Aorta (tissue), 5 donors: Measurements from ENCODE around the gene MX2. TPM values are rescaled to one million over a fixed set of nuclear protein-coding genes. Genes with fewer than 3 reads are reported as not detected.

ENCODE experiments used
- ATAC-seq: fragments of 200-7000 bp; cut with Tn5 transposase; one replicate; pipeline ENCODE4 v1.9.1; 2022; ENCODE audit warnings: moderate library complexity; ENCODE audit not compliant: low FRiP score
- DNase-seq, 2 donors: peaks; one replicate each; pipeline ENCODE4 v3.0.0-alpha.2; 2020
- H3K27ac ChIP-seq, 2 donors: one replicate each; pipeline ENCODE4 v1.5.1; 2013; ENCODE audit warnings: low read length in 2 of 2, mild to moderate bottlenecking in 2 of 2, moderate library complexity in 2 of 2, control low read depth in 1 of 2, inconsistent platforms in 1 of 2, low read depth in 1 of 2
- H3K27me3 ChIP-seq, 2 donors: one replicate each; pipeline ENCODE4 v1.6.1; 2013; ENCODE audit warnings: control low read depth in 1 of 2, low read length in 1 of 2, mild to moderate bottlenecking in 1 of 2, moderate library complexity in 1 of 2; ENCODE audit not compliant: insufficient read depth in 2 of 2, control insufficient read depth in 1 of 2
- H3K36me3 ChIP-seq, 2 donors: one replicate each; pipeline ENCODE4 v1.6.1; 2013; ENCODE audit warnings: control low read depth in 1 of 2, low read length in 1 of 2, mild to moderate bottlenecking in 1 of 2; ENCODE audit not compliant: insufficient read depth in 2 of 2, control insufficient read depth in 1 of 2
- H3K4me1 ChIP-seq, 2 donors: one replicate each; pipeline ENCODE4 v1.6.1; 2013; ENCODE audit warnings: low read length in 2 of 2, control low read depth in 1 of 2, mild to moderate bottlenecking in 1 of 2, moderate library complexity in 1 of 2; ENCODE audit not compliant: insufficient read depth in 2 of 2, control insufficient read depth in 1 of 2
- H3K4me3 ChIP-seq, 2 donors: one replicate each; pipeline ENCODE4 v1.5.1; 2013; ENCODE audit warnings: low read length in 2 of 2, control low read depth in 1 of 2, mild to moderate bottlenecking in 1 of 2
- H3K9me3 ChIP-seq: one replicate; pipeline ENCODE4 v1.6.1; 2013; ENCODE audit warnings: mild to moderate bottlenecking, low read length; ENCODE audit not compliant: control insufficient read depth
- whole genome bisulfite sequencing, 2 donors: extraction: QIAGEN DNeasy Blood & Tissue Kit; methylation state at CpG; one replicate each; pipeline ENCODE4 v1.1.7; 2013; 5-methylcytosine and 5-hydroxymethylcytosine counted together
- intact Hi-C, 2 donors: fragments of 100-400 bp; cut with DNase I; formaldehyde crosslinking; loops; one replicate each; pipeline versions ENCODE4 v1.14.2 to v1.15.0; 2022
- polyA plus RNA-seq, 2 donors: library from polyadenylated mRNA; stranded (reverse); fragments of 200-250 nt; gene quantifications; one replicate each; pipeline ENCODE4 v1.2.3, GENCODE V29; 2013
- total RNA-seq, 2 donors: library from RNA; stranded (reverse); fragmentation: NEBNext Ultra II Directional; extraction: Animal tissue kit (Norgen Biotek cat#: 25700); gene quantifications; one replicate each; pipeline ENCODE4 v1.2.1, GENCODE V29; 2021
- donor health status: healthy with polysubstance abuse.
- donor health status: Bipolar disorder and iron deficiency.
- donor health status: DM: no; HTN: no; CAD: no.
- donor health status: DM: no; HTN: no; CAD: no.
- donor health status: DM: yes; HTN: yes; CAD: no.

The MX2 gene
- total and polyA plus RNA-seq, 4 donors, result 0.69 to 21.8 (median 12.5) TPM

DNA sequence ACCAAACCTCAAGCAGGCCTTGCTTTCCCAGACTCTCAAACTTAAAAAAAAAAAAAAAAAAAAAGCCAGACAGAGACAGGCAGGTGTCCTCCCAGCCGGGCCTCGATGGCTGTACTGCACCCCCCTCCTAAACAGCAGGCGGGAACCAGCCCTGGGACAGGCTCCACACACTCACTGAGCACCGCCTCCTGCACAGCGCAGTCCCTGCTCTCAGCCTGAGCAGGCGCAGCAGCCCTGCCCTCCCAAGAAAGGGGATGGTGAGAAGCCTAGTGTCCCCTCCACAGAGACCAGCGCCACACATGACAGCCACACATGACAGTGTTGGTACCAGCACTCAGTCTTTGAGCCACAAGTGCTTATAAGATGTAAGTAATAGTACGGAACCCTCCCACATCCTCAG is 11.9 kb downstream of the MX2 start:
- H3K4me3 ChIP-seq, result no peak overlapping the region
- no peaks in the 10 kb centered on the region for H3K27me3 ChIP-seq
- no peak overlapping the region for H3K27ac ChIP-seq
- 94 to 95% methylated on average over 8 of the region's 8 CpGs for WGBS, 2 donors
- DNase-seq, result peak in 1 of 2 donors; percentile 57
- intact Hi-C loops, result no loop called here
- no peaks in the 10 kb centered on the region for H3K4me1 ChIP-seq
- H3K36me3 ChIP-seq, result no peaks in the 10 kb centered on the region
- H3K9me3 ChIP-seq, result no peaks in the 10 kb centered on the region
- ATAC-seq, result no peak

DNA sequence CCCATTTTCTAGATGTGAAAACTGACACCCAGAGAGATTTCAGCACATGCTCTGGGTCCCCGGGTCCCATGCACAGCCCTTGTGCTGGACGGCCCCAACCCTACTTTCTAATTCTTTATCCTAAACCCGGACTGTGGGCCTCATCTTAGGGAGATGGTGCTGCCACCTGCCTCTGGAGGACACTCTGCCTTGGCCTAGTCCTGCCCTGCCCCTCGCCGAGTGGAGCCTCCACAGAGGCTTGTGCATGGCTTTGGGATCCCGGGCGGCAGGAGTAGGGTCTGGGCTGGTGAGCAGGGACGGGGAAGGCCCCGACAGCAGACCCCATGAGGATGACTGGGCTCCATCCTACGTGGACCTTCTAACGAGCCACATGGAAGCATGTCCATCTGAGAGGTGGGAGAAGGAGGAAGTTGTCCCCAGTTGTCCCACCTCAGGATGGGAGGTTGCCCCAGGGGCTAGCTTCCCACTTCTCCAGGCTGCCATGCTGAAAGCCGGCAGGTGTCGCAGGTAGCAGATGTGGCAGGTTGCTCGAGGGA is 12.4 kb downstream of the MX2 start:
- WGBS, 2 donors, result 94 to 97% methylated on average over 14 of the region's 14 CpGs
- Histone ChIP-seq H3K4me3 (no peak overlapping the region), H3K27ac (no peak overlapping the region), H3K4me1 (no peaks in the 10 kb centered on the region), H3K36me3 (no peaks in the 10 kb centered on the region), H3K9me3 (no peaks in the 10 kb centered on the region), H3K27me3 (no peaks in the 10 kb centered on the region)
- ATAC-seq (no peak), DNase-seq (peak in 1 of 2 donors; percentile 74)
- intact Hi-C loops, result no loop called here

DNA sequence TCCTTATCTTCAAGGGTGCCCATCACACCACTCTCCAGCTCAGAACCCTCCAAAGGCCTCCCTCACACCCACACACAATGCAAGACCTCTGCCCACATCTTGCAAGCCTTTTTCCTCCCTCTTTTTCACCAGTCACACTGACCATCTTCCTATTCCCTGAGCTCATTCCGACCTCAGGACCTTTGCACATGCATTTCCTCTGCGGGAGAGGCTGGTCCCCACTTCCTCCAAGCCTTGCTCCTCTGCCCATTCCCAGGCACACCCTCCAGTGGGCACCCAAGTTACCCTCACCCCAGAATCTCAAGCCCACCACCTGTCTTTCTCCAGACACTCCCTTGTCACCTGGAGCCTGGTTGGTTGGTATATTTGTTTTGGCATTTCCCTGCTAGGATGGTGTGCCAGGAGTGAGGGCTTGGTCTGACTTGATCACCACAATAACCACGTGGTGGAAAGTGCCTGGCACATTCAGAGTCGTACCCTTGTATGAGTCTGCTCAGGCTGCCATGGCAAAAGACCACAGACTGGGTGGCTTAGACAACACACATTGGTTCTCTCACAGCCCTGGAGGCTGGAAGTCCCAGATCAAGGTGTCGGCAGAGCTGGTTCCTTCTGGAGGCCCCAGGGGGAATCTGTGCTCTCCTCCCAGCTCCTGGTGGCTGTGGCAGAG is 13.2 kb downstream of the MX2 start:
- WGBS, 2 donors, result 74 to 80% methylated on average over 5 of the region's 5 CpGs
- Histone ChIP-seq H3K27ac (no peak overlapping the region), H3K27me3 (no peaks in the 10 kb centered on the region), H3K36me3 (no peaks in the 10 kb centered on the region), H3K4me3 (no peak overlapping the region), H3K4me1 (no peaks in the 10 kb centered on the region), H3K9me3 (no peaks in the 10 kb centered on the region)
- intact Hi-C loops, result no loop called here
- DNase-seq (peak; percentile 28 to 32), ATAC-seq (no peak)

DNA sequence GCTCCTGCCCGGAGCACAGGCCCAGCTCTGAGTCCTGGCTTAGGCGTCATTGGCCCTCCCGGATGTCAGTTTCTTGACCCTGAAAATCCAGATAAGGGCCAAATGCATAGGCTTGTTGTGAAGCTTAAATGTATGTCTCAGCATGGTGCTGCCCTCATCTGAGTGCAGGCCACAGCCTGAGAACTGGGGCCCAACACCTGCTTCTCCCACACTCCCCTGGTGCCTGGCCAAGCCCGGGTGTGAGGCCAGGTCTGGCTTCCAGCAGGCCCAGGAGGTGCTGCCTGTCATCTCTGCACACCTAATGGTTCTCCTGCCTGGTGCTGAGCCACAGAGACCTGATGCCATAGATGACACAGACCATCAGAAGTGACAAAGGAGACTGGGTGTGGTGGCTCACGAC is 14.0 kb downstream of the MX2 start:
- Histone ChIP-seq H3K36me3 (no peaks in the 10 kb centered on the region), H3K27ac (no peak overlapping the region), H3K9me3 (no peaks in the 10 kb centered on the region), H3K4me1 (no peaks in the 10 kb centered on the region), H3K4me3 (no peak overlapping the region), H3K27me3 (no peaks in the 10 kb centered on the region)
- 88% methylated on average over 5 of the region's 5 CpGs for WGBS, 2 donors
- intact Hi-C loops, result no loop called here
- DNase-seq, result peak; percentile 33 to 62
- ATAC-seq, result no peak

DNA sequence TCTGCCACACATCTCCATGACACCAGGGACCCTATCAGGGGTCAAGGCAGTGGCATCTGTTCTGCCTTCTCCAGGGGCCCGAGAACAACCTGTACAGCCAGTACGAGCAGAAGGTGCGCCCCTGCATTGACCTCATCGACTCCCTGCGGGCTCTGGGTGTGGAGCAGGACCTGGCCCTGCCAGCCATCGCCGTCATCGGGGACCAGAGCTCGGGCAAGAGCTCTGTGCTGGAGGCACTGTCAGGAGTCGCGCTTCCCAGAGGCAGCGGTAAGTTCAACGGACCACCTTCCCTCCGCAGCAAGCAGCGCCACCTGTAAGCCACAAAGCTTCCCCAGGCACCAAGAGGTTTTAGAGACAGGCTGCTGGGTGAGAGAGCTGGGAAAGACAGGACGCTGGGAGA is 15.9 kb downstream of the MX2 start:
- WGBS, 2 donors, result 89 to 92% methylated on average over 16 of the region's 16 CpGs
- Histone ChIP-seq H3K9me3 (no peaks in the 10 kb centered on the region), H3K27ac (no peak overlapping the region), H3K4me1 (no peaks in the 10 kb centered on the region), H3K36me3 (no peaks in the 10 kb centered on the region), H3K4me3 (no peak overlapping the region), H3K27me3 (no peaks in the 10 kb centered on the region)
- ATAC-seq (no peak), DNase-seq (peak in 1 of 2 donors; percentile 73)
- intact Hi-C loops, result no loop called here

DNA sequence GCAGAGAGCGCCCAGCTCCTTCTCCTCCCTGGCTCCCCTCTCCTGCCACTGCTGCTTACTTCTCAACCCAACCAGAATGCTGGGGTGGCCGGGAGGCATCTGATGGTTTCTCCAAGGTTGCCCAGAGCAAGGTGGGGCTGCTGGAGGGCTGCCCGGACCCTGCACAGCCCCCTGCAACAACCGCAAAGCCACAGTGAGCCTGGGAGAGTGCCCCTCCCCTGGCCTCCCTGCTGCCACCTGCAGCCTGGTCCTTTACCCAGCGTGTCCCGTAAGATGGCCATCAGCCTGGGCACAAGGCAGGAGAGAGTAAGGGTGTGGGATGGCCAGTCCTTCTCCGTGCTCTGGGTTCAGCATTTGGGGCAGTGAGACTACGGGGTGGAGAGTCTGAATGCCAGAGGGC is 17.0 kb downstream of the MX2 start:
- peak; percentile 6 for ATAC-seq
- Histone ChIP-seq H3K36me3 (no peaks in the 10 kb centered on the region), H3K4me3 (no peak overlapping the region), H3K27ac (no peak overlapping the region), H3K4me1 (no peaks in the 10 kb centered on the region), H3K27me3 (no peaks in the 10 kb centered on the region), H3K9me3 (no peaks in the 10 kb centered on the region)
- peak in 1 of 2 donors; percentile 55 for DNase-seq
- intact Hi-C loops, result no loop called here
- 81 to 88% methylated on average over 8 of the region's 8 CpGs for WGBS, 2 donors

DNA sequence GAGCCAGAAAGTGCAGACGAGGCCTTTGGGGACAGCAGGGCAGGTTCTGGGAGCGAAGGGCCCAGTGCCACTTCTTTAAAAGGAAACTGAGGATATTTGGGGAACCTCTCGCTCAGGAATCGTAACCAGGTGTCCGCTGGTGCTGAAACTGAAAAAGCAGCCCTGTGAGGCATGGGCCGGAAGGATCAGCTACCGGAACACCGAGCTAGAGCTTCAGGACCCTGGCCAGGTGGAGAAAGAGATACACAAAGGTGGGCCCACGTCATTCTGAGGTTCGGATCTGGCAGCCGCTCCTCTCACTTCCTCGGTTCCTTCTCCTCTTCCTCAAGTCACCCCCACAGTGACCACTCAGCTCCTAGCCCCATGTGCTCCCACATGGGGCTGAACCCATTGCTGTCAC is 18.1 kb downstream of the MX2 start:
- ATAC-seq, result no peak
- intact Hi-C loops, result no loop called here
- Histone ChIP-seq H3K27me3 (no peaks in the 10 kb centered on the region), H3K36me3 (no peaks in the 10 kb centered on the region), H3K9me3 (no peaks in the 10 kb centered on the region), H3K27ac (no peak overlapping the region), H3K4me3 (no peak overlapping the region), H3K4me1 (no peaks in the 10 kb centered on the region)
- 89 to 94% methylated on average over 9 to 12 of the region's 12 CpGs for WGBS, 2 donors
- DNase-seq, result no peak

DNA sequence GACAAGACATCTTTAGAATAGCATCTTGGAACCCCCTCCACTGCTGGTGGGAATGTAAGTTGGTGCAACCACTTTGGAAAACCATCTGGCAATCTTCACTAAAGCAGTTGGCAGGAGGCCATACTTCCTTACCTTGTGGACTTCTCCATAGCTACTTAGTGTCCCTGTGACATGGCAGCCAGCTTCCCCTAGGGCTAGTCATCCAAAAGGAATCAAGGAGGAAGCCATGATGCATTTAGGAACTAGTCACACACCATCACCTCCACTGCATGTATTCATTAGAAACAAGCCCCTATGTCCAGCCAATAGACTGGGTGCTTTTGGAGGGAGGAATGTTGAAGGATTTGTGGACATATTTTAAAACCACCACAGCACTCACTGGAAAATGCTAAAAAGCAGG is 19.9 kb downstream of the MX2 start:
- Histone ChIP-seq H3K9me3 (no peaks in the 10 kb centered on the region), H3K27ac (no peak overlapping the region), H3K4me3 (no peak overlapping the region), H3K4me1 (no peaks in the 10 kb centered on the region), H3K36me3 (no peaks in the 10 kb centered on the region), H3K27me3 (no peaks in the 10 kb centered on the region)
- DNase-seq (no peak), ATAC-seq (no peak)
- intact Hi-C loops, result no loop called here

DNA sequence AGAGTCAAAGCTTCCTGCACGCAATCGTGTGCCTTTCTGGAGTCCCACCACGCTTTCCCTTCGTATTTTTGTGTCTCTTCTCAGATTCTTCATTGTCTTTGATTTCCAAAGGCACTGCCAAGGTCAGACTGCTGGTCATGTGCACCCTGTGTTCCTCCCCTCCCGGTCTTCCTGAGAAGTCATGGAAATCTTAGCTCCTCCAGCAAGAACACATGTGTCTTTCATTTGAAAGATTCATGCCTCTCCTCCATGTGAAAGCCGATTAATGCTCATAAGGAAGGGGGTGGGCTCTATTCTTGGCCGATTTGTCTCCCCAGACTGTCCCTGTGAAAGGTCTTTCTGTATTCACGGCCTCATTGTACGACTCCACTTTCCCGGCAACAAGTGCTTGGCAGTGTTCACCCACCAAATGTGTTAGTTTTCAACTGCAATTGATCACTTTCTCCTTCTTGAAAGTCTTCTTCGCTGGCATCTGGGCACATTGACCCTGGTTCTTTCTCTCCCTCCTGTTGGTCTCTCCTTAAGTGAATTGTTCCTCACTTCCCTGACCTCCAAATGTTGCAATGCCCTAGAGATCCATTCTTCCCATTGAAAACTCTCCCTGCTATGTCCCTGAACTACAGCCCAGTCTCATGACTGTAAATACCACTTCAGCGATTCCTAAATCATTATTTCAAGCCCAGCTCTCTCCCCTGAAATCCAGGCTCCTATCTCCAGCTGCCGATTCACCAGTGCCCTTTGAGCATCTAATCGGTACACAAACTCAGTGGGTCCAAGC is 25.4 kb downstream of the MX2 start:
- no peak for DNase-seq
- no peaks in the 10 kb centered on the region for H3K4me1 ChIP-seq
- no peaks in the 10 kb centered on the region for H3K36me3 ChIP-seq
- H3K27me3 ChIP-seq, result no peaks in the 10 kb centered on the region
- H3K4me3 ChIP-seq, result no peak overlapping the region
- no peak overlapping the region for H3K27ac ChIP-seq
- ATAC-seq, result peak; percentile 69
- intact Hi-C loops, result no loop called here
- no peaks in the 10 kb centered on the region for H3K9me3 ChIP-seq
- WGBS, 2 donors, result 79 to 86% methylated on average over 14 of the region's 14 CpGs
